ENCODE results near the gene NIPA2. TPM values are rescaled to one million over a fixed set of nuclear protein-coding genes. Genes with fewer than 3 reads are reported as not detected.

The NIPA2 gene
- polyA plus RNA-seq, 3 donors, result 54.9 to 58.2 (median 56.0) TPM

DNA sequence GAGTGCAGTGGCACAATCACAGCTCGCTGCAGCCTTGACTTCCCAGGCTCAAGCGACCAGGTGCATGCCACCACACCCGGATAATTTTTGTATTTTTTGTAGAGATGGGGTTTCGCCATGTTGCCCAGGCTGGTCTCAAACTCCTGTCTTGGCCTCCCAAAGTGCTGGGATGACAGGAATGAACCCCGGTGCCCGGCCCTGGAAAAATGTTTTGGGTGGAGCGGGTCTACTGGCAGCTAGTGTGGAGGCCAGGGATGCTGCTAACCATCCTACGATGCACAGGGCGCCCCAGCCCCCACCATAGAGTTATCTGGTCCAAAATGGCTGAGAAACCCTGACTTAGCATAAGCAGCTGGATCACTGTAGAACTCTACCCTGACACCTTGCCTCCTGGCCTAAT lies 35.4 kb downstream of the NIPA2 start:
- DNase-seq, result no peak

DNA sequence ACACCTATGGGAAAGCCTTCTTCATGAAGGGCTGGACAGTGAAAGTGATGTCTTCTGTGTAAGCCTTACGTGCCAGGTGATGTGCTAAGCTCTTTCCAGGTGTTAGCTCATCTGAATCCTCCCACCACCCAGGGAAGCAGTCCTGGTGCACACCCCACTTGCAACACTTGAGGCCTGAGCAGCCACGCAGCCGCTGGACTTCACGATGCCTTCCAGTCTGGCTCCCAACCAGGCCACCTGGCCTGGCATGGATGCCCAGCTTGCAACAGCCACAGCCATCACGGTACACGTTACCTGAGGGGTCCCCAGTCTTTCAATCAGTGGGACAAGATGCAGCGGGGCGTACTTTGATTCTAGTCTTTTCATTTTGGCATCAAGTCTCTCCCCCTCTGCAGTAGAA lies 35.8 kb downstream of the NIPA2 start:
- DNase-seq, result no peak

GRCh38 chr15:22874966-22875365 lies 36.5 kb downstream of the NIPA2 start:
- peak; percentile 31 for DNase-seq

DNA sequence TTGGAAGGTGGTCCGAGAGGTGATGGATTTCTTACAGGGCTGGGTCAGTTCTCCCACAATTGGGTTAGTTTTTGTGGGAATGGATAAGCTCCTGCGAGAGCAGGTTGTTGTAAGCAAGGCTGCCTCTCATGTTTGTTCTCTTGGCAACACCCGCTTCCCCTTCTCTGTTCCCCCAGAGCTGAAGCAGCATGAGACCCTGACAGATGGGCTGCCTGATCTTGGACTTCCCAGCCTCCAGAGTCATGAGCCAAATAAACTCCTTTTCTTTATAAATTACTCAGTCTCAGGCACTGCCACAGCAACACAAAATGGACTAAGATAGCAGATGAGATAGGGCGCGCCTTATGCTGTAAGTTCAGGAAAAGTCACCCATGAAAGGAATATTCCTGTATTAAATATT lies 38.7 kb downstream of the NIPA2 start:
- no peak for DNase-seq

GRCh38 chr15:22877607-22878006 lies 39.1 kb downstream of the NIPA2 start:
- no peak for DNase-seq

DNA sequence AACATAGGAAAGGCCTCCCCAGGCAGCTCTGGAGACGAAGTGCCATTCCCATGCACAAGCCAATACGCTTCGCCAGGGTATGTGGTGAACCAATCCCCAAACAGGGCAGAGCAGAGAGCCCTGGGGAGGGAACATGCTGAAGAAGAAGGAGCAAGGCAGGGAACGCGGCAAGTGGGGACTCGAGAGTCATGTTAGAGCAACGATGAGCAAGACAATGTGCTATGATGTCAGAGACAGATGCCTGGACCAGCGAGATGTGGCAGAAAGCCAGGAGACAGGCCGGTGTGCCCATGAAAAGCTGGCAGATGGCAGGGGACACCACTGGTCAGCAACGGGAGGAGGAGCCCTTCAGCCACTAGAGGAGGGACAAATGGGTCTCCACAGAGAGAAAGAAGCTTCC lies 39.6 kb downstream of the NIPA2 start:
- DNase-seq, result no peak

DNA sequence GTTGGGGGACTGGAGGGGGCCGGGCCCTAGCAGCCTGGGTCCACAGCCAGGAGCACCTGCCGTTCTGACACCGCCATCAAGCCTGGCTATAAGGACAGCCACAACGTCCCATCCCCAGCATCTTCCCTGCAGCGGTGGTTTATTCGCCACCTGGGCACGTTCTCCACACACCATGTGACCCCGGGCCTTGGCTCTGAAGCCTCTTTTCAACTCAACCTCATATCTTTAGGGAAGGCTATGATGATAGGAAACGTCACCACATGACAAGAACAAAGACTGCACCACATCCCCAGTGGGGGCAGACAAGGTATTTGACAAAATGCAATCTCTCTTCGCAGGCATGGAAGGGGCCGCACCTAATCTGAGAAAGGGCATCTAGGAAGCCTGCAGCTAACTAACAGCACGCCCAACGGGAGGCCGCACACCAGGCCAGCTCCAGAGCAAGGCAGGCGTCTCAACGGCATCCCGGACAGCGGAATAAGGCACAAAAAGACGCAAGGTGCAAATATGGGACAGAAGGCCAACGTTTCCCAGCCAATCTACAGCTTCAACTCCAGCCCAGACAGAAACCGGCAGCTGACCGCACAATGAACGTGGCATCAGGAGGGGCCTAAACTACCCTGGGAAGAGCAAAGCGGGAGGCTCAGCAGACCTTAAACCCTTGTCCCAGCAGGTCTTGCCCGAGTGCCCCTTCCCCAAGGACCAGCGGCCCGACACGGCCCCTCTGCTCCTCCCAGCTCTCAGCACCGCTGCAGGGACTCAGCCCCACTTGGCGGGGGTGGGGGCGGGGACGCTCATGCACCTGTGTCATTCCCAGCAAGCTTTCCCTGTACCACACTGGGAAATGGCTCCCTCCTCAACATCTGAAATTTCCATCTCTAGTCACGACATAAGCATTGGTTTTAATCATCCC lies 41.9 kb downstream of the NIPA2 start:
- DNase-seq, result no peak

DNA sequence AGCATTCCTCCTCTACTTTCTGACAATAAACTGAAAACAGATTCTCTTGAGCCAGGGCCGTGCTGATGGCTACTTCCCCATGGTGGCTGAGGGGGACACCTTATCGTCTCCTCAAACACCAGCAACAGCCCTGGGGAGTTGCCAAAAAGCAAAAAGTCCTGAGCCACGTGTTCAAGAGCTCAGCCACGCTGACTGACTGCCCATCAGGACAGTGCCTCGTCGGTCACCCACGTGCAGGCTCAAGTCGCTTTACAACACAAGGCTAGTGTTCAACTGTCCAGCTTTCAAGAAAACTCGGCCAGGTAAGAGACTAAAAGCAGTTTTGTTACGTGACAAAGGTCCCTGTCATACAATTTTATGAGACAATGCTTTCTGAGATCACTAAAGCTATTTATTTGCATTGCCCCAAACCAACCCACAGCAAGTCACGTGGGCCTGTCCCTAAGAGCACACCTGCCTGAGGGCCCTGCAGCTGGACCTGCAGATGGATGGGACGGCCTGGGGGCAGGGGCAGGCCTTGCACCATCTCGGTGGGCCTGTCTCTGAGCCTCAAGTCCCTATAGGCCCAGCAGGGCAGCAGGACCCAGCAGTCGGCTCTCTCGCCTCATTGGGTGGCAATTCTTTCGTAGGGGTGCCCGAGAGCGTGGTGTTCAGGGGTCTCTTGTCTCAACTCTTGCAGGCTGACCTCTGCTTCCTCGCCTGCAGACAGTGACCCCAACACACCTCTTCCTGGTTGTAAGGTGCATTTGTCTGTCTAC lies 42.7 kb downstream of the NIPA2 start:
- no peak for DNase-seq

- no peak for DNase-seq
Measured at GRCh38 chr15:22881739-22882440, 43.4 kb downstream of the NIPA2 start.

- no peak for DNase-seq
Measured at GRCh38 chr15:22883196-22883595, 44.7 kb downstream of the NIPA2 start.

- DNase-seq, result no peak
Measured at GRCh38 chr15:22884344-22884743, 45.9 kb downstream of the NIPA2 start.

GRCh38 chr15:22885120-22885519 lies 46.7 kb downstream of the NIPA2 start:
- DNase-seq, result no peak

GRCh38 chr15:22887157-22887951 lies 48.9 kb downstream of the NIPA2 start:
- DNase-seq, result no peak

DNA sequence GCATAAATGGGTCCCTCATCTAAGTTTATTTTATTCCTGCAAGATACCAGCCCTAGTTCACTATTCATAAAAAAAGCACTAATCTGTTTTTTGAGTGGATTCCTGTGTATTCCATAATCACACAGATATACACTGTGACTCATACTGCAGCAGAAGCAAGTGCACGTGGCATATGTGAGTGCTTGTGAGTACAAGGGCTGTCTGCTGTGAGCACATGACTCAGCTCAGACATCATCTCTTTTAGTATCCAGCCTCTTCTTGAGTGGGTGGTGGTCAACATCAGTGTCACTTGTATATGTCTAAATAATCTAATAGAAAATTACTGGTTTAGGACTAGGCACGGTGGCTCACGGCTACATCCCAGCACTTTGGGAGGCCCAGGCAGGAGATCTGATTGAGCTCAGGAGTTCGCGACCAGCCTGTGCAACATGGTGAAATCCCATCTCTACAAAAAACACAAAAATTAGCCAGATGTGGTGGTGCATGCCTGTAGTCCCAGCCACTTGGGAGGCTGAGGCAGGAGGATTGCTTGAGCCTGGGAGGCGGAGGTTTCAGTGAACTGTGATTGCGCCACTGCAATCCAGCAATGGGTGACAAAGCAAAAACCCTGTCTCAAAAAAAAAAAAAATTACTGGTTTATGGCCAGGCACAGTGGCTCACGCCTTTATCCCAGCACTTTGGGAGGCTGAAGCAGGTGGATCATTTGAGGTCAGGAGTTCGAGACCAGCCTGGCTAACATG lies 49.8 kb downstream of the NIPA2 start:
- DNase-seq, result no peak

GRCh38 chr15:22889146-22889818 lies 50.8 kb downstream of the NIPA2 start:
- DNase-seq, result no peak

DNA sequence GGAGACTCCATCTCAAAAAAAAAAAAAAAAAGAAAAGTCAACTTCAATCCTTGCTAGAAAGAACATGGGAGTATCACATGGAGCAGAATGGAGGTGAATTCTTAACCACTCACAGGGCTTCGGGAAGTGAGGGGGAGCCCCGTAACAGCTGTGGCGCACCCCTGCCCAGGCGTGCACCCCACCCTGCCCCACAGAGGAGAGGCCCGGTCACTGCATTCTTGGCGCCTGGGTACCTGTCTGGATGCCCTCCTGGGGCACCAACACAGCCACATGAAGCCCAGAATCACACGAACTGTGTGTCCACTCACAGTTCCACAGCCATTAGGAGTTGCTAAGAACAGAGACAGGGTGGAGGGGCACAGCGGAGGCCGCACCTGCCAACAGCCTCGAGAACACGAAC lies 51.8 kb downstream of the NIPA2 start:
- no peak for DNase-seq

- no peak for DNase-seq
Measured at GRCh38 chr15:22891426-22892210, 53.2 kb downstream of the NIPA2 start.

GRCh38 chr15:22892333-22892732 lies 53.9 kb downstream of the NIPA2 start:
- no peak for DNase-seq

GRCh38 chr15:22893081-22893480 lies 54.6 kb downstream of the NIPA2 start:
- DNase-seq, result no peak

- no peak for DNase-seq
Measured at GRCh38 chr15:22893881-22894280, 55.4 kb downstream of the NIPA2 start.
